Hepatocyte (in vitro differentiated cells): ENCODE data around the gene NFE2.

Experiments used
- EZH2 ChIP-seq: fragments of 200-600 bp; sonication (generic); IDR thresholded peaks from 2 replicates; pipeline ENCODE4 v1.6.1; 2016; ENCODE audit warnings: antibody characterized with exemption, mild to moderate bottlenecking, borderline replicate concordance
- EZH2phosphoT487 ChIP-seq: fragments of 200-600 bp; sonication (generic); IDR thresholded peaks from one replicate; pipeline ENCODE4 v1.6.1; 2018; ENCODE audit warnings: antibody characterized with exemption, mild to moderate bottlenecking, low read depth, moderate library complexity; ENCODE audit not compliant: unreplicated experiment, severe bottlenecking
- TF ChIP-seq, protein P1 (sequence below): fragments of 200-600 bp; sonication (generic); IDR thresholded peaks from 2 replicates; pipeline ENCODE4 v1.5.1; 2016; ENCODE audit warnings: antibody characterized with exemption, mild to moderate bottlenecking; ENCODE audit not compliant: poor library complexity

DNA sequence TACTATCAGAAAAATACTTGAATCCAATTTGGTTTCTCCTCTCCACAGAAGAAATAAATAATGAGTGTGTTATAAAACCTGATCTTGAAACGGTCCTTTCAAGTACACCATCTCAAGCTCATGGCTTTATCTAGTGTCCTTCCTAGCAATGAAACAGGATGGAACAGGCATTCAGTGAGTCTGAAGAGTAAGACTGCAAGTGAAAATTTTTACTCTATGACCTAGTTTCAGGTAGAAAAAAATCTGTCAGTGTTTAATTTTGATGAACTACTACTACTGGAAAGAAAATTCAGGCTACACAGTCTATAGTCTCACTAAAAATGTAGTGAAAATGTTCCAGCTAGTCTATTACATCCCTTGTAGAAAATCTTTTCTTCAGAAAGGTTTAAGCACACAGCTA is 28.6 kb downstream of the NFE2 start:
- TF ChIP-seq EZH2 (no peak), EZH2phosphoT487 (no peak)
- TF ChIP-seq, protein P1, sequence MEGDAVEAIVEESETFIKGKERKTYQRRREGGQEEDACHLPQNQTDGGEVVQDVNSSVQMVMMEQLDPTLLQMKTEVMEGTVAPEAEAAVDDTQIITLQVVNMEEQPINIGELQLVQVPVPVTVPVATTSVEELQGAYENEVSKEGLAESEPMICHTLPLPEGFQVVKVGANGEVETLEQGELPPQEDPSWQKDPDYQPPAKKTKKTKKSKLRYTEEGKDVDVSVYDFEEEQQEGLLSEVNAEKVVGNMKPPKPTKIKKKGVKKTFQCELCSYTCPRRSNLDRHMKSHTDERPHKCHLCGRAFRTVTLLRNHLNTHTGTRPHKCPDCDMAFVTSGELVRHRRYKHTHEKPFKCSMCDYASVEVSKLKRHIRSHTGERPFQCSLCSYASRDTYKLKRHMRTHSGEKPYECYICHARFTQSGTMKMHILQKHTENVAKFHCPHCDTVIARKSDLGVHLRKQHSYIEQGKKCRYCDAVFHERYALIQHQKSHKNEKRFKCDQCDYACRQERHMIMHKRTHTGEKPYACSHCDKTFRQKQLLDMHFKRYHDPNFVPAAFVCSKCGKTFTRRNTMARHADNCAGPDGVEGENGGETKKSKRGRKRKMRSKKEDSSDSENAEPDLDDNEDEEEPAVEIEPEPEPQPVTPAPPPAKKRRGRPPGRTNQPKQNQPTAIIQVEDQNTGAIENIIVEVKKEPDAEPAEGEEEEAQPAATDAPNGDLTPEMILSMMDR: no peak
